K562 (cell line): ENCODE results near the gene DNMT1. TPM values are rescaled to one million over a fixed set of nuclear protein-coding genes. Genes with fewer than 3 reads are reported as not detected.

ENCODE experiments used
- BMI1 ChIP-seq: fragments of 150-350 bp; IDR thresholded peaks from 2 replicates; pipeline ENCODE4 v1.6.1; 2014; ENCODE audit warnings: low read length
- C11orf30 ChIP-seq: fragments of 450-650 bp; IDR thresholded peaks from 2 replicates; pipeline ENCODE4 v1.6.1; 2016; ENCODE audit warnings: low read depth, mild to moderate bottlenecking
- GABPB2 ChIP-seq: fragments of 250-450 bp; sonication (Bioruptor Pico); conservative IDR thresholded peaks from 2 replicates; pipeline ENCODE4 v1.5.1; 2021; ENCODE audit warnings: mild to moderate bottlenecking
- HNRNPH1 ChIP-seq: fragments of 200-400 bp; formaldehyde crosslinking; optimal IDR thresholded peaks from 2 replicates; pipeline ENCODE3; 2017; ENCODE audit warnings: low read depth, mild to moderate bottlenecking, low read length, moderate library complexity
- NCOA1 ChIP-seq: fragments of 450-650 bp; IDR thresholded peaks from 2 replicates; pipeline ENCODE4 v1.6.1; 2016; ENCODE audit warnings: low read depth
- POLR2AphosphoS2 ChIP-seq: IDR thresholded peaks from 2 replicates; pipeline ENCODE4 v1.6.1; 2012; ENCODE audit warnings: low read length, improper control_type of control experiment
- PTTG1 ChIP-seq: fragments of 450-650 bp; IDR thresholded peaks from 2 replicates; pipeline ENCODE4 v1.6.1; 2016; ENCODE audit warnings: low read depth, mild to moderate bottlenecking, missing genetic modification characterization, missing compliant biosample characterization
- RNF2 ChIP-seq: sonication (generic); IDR thresholded peaks from 2 replicates; pipeline ENCODE4 v1.6.1; 2016
- STAT5A ChIP-seq: IDR thresholded peaks from 2 replicates; pipeline ENCODE4 v1.6.1; 2012; ENCODE audit warnings: low read length, inconsistent platforms, borderline replicate concordance
- TAF7 ChIP-seq: fragments of 450-650 bp; IDR thresholded peaks from 2 replicates; pipeline ENCODE4 v1.6.1; 2016; ENCODE audit warnings: missing genetic modification characterization, missing compliant biosample characterization
- TRIM24 ChIP-seq, 2 experiments: fragments of 450-650 bp; IDR thresholded peaks; 2 replicates each; pipeline ENCODE4 v1.6.1; 2016
- ZFP30 ChIP-seq: fragments of 250-450 bp; sonication (Bioruptor Pico); IDR thresholded peaks from 2 replicates; pipeline ENCODE4 v1.8.0; 2022; ENCODE audit warnings: moderate library complexity, mild to moderate bottlenecking, inconsistent platforms, borderline replicate concordance
- ZNF12 ChIP-seq: sonication (generic); formaldehyde crosslinking; IDR thresholded peaks from 2 replicates; pipeline ENCODE4 v1.4.0; 2020; ENCODE audit warnings: mild to moderate bottlenecking, missing genetic modification reagents
- ZNF707 ChIP-seq: fragments of 250-450 bp; sonication (Bioruptor Pico); conservative IDR thresholded peaks from 2 replicates; pipeline ENCODE4 v1.8.0; 2022; ENCODE audit warnings: inconsistent platforms, mild to moderate bottlenecking, moderate library complexity
- polyA plus RNA-seq, 8 experiments: library from polyadenylated mRNA; depleted of rRNA in 4 of 8; stranded (reverse) in 5 of 8; unstranded in 3 of 8; fragments of >200 nt; fragmentation: Nextera tagmentation in 2 of 8; fragmentation: Illumina TruSeq in 1 of 8; extraction: Ambion mirVana in 2 of 8; extraction: Trizol in 1 of 8; gene quantifications; 2 replicates each; pipeline versions ENCODE4 v1.2.1 to v1.2.3, GENCODE V29; 2011 to 2014; ENCODE audit warnings: inconsistent platforms in 1 of 8, missing spikeins in 1 of 8
- total RNA-seq, 7 experiments: library from RNA; depleted of rRNA in 6 of 7; stranded (reverse); fragments of >200 nt in 6 of 7; fragmentation: Illumina TruSeq in 2 of 7; extraction: Trizol in 2 of 7; gene quantifications; 2 replicates each; pipeline versions ENCODE4 v1.2.1 to v1.2.3, GENCODE V29; 2011 to 2021; ENCODE audit warnings: low replicate concordance in 1 of 7
- TF ChIP-seq, protein P1 (sequence below): fragments of 250-450 bp; sonication (Bioruptor Pico); IDR thresholded peaks from 2 replicates; pipeline ENCODE4 v1.5.0; 2021; ENCODE audit warnings: mild to moderate bottlenecking, moderate library complexity
- TF ChIP-seq, protein P2 (sequence below): sonication (generic); formaldehyde crosslinking; IDR thresholded peaks from 2 replicates; pipeline ENCODE4 v1.8.1; 2023; ENCODE audit warnings: mild to moderate bottlenecking, missing genetic modification reagents, moderate library complexity
- TF ChIP-seq, protein P3 (sequence below): fragments of 450-650 bp; IDR thresholded peaks from 2 replicates; pipeline ENCODE4 v1.6.1; 2014; ENCODE audit warnings: low read depth, mild to moderate bottlenecking, moderate library complexity, borderline replicate concordance
- TF ChIP-seq, protein P4 (sequence below): sonication (generic); formaldehyde crosslinking; IDR thresholded peaks from 2 replicates; pipeline ENCODE4 v1.8.1; 2022; ENCODE audit warnings: missing genetic modification reagents
- TF ChIP-seq, protein P5 (sequence below): IDR thresholded peaks from 3 replicates; pipeline ENCODE4 v1.6.1; 2011; ENCODE audit warnings: borderline replicate concordance, mild to moderate bottlenecking; ENCODE audit not compliant: insufficient read length, insufficient read depth

Gene DNMT1
- total and polyA plus RNA-seq, 9 of the 15 experiments (the other 6 are each of a cell fraction or from before 2014, with no cell fraction given) = 80.1 to 271 (median 121) TPM

DNA sequence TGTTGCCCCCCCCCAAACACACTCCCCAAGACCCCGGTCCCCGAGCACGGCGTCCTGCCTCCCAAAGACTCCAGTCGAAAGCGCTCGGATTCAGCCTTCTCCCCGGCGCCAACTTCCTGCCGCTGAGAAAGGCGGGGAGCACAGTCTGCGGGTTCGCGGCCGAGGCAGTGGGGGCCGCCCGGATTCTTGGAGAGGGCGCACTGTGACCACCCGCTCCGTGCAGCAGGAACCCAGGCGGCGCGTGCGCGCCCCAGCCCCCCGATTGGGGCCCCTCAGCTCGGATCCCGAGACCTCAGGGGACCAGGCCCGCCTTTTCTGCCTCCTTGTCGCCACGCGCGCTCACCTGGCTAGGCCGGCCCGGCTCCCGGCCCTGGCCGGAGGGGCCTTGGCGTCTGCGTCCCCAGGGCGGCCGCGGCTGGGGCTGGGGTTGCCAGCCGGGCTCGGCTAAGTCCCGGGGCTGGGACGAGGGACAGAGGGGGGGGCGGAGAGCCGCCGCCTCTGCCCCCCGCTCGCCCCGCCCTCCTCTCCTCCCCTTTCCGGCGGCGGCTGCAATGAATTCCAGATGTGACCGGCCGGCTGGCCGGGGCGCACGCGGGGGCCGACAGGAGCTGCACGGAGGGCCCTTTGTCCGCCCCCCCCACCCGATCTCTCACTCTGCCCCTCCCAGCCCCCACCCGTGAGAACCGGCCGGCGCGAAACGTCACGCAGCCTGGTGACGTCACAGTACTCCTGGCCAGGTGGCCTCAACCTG, 36.3 kb upstream of the DNMT1 start, which contains the start of gene S1PR2 (continued):
- TF ChIP-seq GABPB2 (CRISPR knock-in tag) (no peak), POLR2AphosphoS2 (no peak), PTTG1 (no peak), RNF2 (no peak), TRIM24 (IDR thresholded peaks at IDR 0.05) (no peak), C11orf30 (no peak), BMI1 (no peak), ZNF12 (CRISPR knock-in tag) (0 out of 2 replicates have a peak, but pooled peaks have one; percentile 53), NCOA1 (no peak), ZNF707 (CRISPR knock-in tag) (no peak), TAF7 (tag) (no peak), ZFP30 (CRISPR knock-in tag) (no peak), HNRNPH1 (no peak), STAT5A (no peak)
- TF ChIP-seq, protein P1, sequence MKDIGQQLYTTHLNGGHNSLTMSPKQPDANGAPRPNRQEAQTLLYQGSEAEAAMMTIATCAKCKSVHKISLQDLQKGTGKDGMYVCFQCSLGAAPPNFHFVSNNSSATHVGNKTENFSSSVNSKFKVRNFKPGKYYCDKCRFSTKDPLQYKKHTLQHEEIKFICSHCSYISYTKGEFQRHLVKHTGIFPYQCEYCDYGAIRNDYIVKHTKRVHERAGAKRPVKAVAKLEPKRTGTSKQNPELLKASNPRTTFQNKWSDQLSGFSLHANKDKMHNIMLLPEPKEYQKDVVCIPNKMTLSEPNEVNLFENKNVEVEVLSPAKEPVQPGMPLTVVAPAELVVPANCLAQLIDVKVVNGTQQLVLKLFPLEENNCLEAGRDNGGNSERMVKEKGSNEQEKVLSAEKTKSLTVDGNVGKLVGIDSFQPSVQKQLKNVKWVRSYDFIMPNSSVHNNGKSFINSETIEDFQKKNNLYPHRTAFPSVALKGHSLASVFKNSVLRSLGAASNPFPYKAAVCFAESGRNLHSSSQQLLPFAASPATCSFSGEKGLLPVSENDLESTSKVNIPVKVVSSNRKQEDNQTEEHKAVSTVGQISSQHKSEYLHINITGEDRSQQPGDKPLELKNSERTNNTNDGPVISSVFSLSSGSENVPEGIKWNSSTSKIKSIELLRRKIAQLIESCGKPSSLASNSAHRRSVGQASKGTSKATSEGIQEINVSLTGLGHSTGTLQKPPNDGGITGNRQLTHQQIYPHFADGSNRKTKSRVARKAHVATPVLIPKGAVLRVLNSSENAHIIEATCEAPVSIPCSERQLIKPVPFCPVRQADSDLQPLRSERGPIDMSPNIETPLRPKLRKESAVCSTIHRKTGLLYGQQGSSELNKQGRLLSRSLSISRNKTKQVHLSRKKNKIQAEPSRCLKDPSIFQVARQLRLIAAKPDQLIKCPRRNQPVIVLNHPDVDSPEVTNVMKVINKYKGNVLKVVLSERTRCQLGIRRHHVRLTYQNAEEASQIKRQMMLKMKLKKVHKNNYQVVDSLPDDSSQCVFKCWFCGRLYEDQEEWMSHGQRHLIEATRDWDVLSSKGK (CRISPR knock-in tag) = no peak
- TF ChIP-seq, protein P2, sequence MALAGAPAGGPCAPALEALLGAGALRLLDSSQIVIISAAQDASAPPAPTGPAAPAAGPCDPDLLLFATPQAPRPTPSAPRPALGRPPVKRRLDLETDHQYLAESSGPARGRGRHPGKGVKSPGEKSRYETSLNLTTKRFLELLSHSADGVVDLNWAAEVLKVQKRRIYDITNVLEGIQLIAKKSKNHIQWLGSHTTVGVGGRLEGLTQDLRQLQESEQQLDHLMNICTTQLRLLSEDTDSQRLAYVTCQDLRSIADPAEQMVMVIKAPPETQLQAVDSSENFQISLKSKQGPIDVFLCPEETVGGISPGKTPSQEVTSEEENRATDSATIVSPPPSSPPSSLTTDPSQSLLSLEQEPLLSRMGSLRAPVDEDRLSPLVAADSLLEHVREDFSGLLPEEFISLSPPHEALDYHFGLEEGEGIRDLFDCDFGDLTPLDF (CRISPR knock-in tag) = no peak; the same call in none of the 2 replicates
- TF ChIP-seq, protein P3, sequence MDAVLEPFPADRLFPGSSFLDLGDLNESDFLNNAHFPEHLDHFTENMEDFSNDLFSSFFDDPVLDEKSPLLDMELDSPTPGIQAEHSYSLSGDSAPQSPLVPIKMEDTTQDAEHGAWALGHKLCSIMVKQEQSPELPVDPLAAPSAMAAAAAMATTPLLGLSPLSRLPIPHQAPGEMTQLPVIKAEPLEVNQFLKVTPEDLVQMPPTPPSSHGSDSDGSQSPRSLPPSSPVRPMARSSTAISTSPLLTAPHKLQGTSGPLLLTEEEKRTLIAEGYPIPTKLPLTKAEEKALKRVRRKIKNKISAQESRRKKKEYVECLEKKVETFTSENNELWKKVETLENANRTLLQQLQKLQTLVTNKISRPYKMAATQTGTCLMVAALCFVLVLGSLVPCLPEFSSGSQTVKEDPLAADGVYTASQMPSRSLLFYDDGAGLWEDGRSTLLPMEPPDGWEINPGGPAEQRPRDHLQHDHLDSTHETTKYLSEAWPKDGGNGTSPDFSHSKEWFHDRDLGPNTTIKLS = no peak
- TF ChIP-seq, protein P4, sequence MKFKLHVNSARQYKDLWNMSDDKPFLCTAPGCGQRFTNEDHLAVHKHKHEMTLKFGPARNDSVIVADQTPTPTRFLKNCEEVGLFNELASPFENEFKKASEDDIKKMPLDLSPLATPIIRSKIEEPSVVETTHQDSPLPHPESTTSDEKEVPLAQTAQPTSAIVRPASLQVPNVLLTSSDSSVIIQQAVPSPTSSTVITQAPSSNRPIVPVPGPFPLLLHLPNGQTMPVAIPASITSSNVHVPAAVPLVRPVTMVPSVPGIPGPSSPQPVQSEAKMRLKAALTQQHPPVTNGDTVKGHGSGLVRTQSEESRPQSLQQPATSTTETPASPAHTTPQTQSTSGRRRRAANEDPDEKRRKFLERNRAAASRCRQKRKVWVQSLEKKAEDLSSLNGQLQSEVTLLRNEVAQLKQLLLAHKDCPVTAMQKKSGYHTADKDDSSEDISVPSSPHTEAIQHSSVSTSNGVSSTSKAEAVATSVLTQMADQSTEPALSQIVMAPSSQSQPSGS (CRISPR knock-in tag) = no peak; the same call in 1 of the 2 replicates
- TF ChIP-seq, protein P5, sequence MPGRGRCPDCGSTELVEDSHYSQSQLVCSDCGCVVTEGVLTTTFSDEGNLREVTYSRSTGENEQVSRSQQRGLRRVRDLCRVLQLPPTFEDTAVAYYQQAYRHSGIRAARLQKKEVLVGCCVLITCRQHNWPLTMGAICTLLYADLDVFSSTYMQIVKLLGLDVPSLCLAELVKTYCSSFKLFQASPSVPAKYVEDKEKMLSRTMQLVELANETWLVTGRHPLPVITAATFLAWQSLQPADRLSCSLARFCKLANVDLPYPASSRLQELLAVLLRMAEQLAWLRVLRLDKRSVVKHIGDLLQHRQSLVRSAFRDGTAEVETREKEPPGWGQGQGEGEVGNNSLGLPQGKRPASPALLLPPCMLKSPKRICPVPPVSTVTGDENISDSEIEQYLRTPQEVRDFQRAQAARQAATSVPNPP = no peak
